Epithelial cell of proximal tubule (primary cell): ENCODE results near the gene PTPRD. TPM values are rescaled to one million over a fixed set of nuclear protein-coding genes. Genes with fewer than 3 reads are reported as not detected.
"Not testable (repeated sequence)": the region's sequence is repeated elsewhere in the genome, so short reads cannot be mapped to it uniquely, and the experiment has no call there.

ENCODE experiments used
- DNase-seq: peaks from one replicate; pipeline ENCODE4 v3.0.0-alpha.2; 2011; ENCODE audit warnings: low read depth
- H3K4me3 ChIP-seq: 2 replicates; pipeline ENCODE4 v1.5.1; 2011; ENCODE audit warnings: low read depth, mild to moderate bottlenecking, low read length
- total RNA-seq: library from RNA; depleted of rRNA; stranded (reverse); fragments of >200 nt; gene quantifications from 2 replicates; pipeline ENCODE4 v1.2.3, GENCODE V29; 2015
- TF ChIP-seq, protein P1 (sequence below): conservative IDR thresholded peaks from 2 replicates; pipeline ENCODE4 v1.5.1; 2012; ENCODE audit warnings: low read depth, mild to moderate bottlenecking, low read length

The PTPRD gene
- total RNA-seq, 1 donor from 2014 or later, result 3.2 TPM

DNA sequence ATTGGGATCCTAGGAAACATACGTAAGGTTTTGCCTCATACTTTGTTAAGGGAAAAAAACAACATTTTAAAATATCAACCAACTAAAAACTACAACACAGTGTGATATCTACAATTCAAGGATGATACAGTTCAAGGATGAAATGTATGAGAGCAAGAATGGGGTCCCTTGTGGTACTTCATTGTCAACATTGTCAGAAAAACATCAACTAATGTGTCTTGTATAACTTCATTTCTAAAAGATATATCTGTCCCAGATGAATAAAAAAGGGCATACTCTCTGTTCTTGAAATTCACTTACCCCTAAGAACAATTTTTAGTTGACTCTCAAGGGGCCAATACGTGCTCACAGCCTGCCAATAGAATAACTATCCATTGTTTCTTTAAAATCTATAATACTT is 1250.5 kb downstream of the PTPRD start:
- H3K4me3 ChIP-seq, result no peak overlapping the region
- DNase-seq, result no peak
- TF ChIP-seq, protein P1, sequence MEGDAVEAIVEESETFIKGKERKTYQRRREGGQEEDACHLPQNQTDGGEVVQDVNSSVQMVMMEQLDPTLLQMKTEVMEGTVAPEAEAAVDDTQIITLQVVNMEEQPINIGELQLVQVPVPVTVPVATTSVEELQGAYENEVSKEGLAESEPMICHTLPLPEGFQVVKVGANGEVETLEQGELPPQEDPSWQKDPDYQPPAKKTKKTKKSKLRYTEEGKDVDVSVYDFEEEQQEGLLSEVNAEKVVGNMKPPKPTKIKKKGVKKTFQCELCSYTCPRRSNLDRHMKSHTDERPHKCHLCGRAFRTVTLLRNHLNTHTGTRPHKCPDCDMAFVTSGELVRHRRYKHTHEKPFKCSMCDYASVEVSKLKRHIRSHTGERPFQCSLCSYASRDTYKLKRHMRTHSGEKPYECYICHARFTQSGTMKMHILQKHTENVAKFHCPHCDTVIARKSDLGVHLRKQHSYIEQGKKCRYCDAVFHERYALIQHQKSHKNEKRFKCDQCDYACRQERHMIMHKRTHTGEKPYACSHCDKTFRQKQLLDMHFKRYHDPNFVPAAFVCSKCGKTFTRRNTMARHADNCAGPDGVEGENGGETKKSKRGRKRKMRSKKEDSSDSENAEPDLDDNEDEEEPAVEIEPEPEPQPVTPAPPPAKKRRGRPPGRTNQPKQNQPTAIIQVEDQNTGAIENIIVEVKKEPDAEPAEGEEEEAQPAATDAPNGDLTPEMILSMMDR, result no peak

GRCh38 chr9:9352877-9353481 is 1259.8 kb downstream of the PTPRD start:
- TF ChIP-seq, protein P1, result peak; percentile 81
- no peak for DNase-seq

DNA sequence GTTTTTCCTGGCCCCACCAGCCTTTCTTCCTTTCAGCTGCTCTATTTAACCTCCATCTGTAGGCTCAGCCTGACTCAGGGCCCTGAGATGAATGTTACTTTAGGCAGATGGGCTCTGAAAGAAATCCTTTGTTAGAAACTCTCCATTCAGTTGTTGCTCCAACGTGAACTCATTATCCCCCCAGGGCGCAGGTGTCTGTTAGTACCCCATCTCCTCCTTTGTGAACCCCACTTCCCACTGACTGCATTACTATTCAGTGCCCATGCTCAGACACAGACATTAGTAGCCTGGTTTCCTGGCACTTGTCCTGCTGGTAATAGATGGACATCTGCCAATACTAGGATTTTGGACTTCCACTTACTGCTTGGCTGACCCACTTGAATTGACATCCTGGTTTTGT is 1271.6 kb downstream of the PTPRD start:
- H3K4me3 ChIP-seq, result no peak overlapping the region
- no peak for DNase-seq
- TF ChIP-seq, protein P1, result no peak

More at GRCh38 chr9:9352877-9353481, 1259.8 kb downstream of the PTPRD start:
- no peak overlapping the region for H3K4me3 ChIP-seq

DNA sequence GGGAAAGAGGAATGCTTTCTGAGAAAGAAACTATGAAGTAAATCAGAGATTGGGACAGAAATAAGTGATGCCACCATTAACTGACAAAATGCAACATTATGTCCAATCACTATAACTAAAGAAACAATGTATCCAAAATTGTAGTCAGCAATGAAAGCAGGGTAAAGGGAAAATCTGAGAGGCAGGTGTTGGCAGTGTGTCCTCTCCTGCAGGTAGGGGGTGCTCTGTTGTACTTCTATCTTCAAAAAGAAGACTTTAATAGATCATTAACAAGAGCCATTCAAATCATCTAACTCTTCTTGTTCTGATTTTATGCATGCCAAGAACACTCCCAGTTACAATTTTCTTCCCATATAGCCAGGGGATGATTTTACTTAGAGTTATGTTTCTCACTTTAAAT is 1275.7 kb downstream of the PTPRD start:
- H3K4me3 ChIP-seq, result no peak overlapping the region
- no peak for DNase-seq
- TF ChIP-seq, protein P1, result peak; percentile 38

DNA sequence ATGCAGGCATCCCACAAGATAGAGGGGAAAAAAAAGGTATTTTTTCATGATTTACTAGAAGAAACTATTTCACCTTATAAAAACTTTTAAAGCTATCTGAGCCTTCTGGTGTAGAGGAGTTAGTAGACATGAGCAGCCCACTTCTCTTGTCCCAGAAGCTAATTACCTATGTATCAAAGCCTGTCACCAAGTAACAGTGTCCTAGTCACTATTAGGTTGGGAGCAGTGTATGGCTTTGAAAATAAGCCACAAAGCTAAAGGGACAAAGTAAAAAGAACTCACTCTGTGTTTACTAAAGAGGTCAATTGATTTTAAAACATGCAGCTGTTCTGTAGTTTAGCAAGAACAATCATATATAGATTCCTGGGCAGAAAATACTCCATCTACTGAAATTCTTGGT is 1286.1 kb downstream of the PTPRD start:
- DNase-seq, result no peak
- TF ChIP-seq, protein P1, result no peak
- no peak overlapping the region for H3K4me3 ChIP-seq

DNA sequence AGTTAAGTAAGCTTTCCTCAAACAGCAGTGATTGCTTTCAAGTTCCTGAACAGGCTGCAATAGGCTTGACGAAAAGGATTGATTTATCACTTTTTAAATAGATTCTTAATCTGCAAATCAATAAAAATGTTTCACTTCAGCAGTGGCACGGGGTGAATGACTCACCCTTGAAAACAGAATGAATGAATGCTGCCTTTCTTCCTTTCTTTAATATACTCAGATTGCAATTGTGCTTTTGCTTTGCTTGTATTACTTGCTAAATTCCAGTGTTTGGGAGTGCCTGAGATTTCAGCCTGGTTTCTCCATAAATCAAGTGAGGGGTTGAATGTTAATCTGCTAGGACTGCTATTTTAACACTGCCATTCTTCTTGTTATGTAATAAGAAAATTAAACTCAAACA is 1293.8 kb downstream of the PTPRD start:
- DNase-seq, result no peak
- H3K4me3 ChIP-seq, result no peak overlapping the region
- TF ChIP-seq, protein P1, result no peak

DNA sequence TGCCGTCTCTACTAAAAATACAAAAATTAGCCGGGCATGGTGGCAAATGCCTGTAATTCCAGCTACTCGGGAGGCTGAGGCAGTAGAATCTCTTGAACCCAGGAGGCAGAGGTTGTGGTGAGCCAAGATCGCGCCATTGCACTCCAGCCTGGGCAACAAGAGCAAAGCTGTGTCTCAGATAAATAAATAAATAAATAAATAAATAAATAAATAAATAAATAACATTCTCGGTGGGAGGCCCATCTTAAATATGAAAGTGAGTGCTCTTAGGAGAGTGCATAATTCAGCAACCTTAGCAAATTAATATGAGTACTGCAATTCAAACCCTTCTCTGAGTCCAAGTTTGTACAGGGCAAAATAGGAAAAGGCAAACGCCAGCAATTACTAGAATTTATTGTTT is 1302.1 kb downstream of the PTPRD start:
- H3K4me3 ChIP-seq, DNase-seq: not testable (repeated sequence)
